CD4-positive, alpha-beta T cell (primary cell): Measurements from ENCODE around the gene NR3C1. TPM values are rescaled to one million over a fixed set of nuclear protein-coding genes. Genes with fewer than 3 reads are reported as not detected.

Experiments
- ATAC-seq: fragments of 200-7000 bp; cut with Tn5 transposase; one replicate; pipeline ENCODE4 v1.10.0; 2022; ENCODE audit warnings: mild to moderate bottlenecking; ENCODE audit not compliant: poor library complexity
- CTCF ChIA-PET: fragments of 350-600 bp; sonication (Branson Sonifier 250); formaldehyde crosslinking; loops from one replicate; lab custom pipeline; 2021; ENCODE audit warnings: antibody characterized with exemption, inconsistent platforms; lab: Charles Lee
- POLR2A ChIA-PET: fragments of 350-600 bp; sonication (Branson Sonifier 250); formaldehyde crosslinking; loops from one replicate; lab custom pipeline; 2021; ENCODE audit warnings: antibody characterized with exemption, inconsistent platforms; lab: Charles Lee
- DNase-seq, 14 experiments: peaks; one replicate each; pipeline ENCODE4 v3.0.0-alpha.2; 2013 to 2020; ENCODE audit warnings: mixed read lengths in 2 of 14
- H3K27ac ChIP-seq, 2 donors: one replicate each; pipeline versions ENCODE4 v1.5.1 to v1.7.0; 2013; ENCODE audit warnings: low read length in 2 of 2, low read depth in 1 of 2, mild to moderate bottlenecking in 1 of 2
- H3K27me3 ChIP-seq, 2 experiments: 1 replicate in 1 of 2; 2 replicates in 1 of 2; pipeline versions ENCODE4 v1.6.1 to v1.7.0; 2013; ENCODE audit warnings: low read length in 2 of 2, control low read depth in 1 of 2, mild to moderate bottlenecking in 1 of 2, moderate library complexity in 1 of 2; ENCODE audit not compliant: insufficient read depth in 2 of 2, control insufficient read depth in 1 of 2
- H3K36me3 ChIP-seq: one replicate; pipeline ENCODE4 v1.6.1; 2013; ENCODE audit warnings: low read length, control low read depth; ENCODE audit not compliant: insufficient read depth
- H3K4me1 ChIP-seq: one replicate; pipeline ENCODE4 v1.6.1; 2013; ENCODE audit warnings: low read length, control low read depth; ENCODE audit not compliant: insufficient read depth
- H3K4me3 ChIP-seq: one replicate; pipeline ENCODE4 v1.5.1; 2013; ENCODE audit warnings: mild to moderate bottlenecking, low read length, moderate library complexity
- H3K9me3 ChIP-seq, 2 experiments: 1 replicate in 1 of 2; 2 replicates in 1 of 2; pipeline versions ENCODE4 v1.6.1 to v1.7.0; 2013; ENCODE audit warnings: low read length in 2 of 2, mild to moderate bottlenecking in 2 of 2, control low read depth in 1 of 2, moderate library complexity in 1 of 2; ENCODE audit not compliant: control insufficient read depth in 1 of 2, insufficient read depth in 1 of 2
- H3K27ac Mint-ChIP-seq: one replicate; pipeline ENCODE4 v1.8.0; 2020; ENCODE audit warnings: mixed read lengths
- H3K27me3 Mint-ChIP-seq: one replicate; pipeline ENCODE4 v1.8.0; 2021; ENCODE audit warnings: mixed read lengths
- H3K36me3 Mint-ChIP-seq: one replicate; pipeline ENCODE4 v1.8.0; 2021; ENCODE audit warnings: low read depth, mixed read lengths
- H3K4me1 Mint-ChIP-seq: one replicate; pipeline ENCODE4 v1.8.0; 2021; ENCODE audit warnings: low read depth, mixed read lengths
- H3K4me3 Mint-ChIP-seq: one replicate; pipeline ENCODE4 v1.8.0; 2020; ENCODE audit warnings: mild to moderate bottlenecking, mixed read lengths
- H3K9me3 Mint-ChIP-seq: one replicate; pipeline ENCODE4 v1.8.0; 2020; ENCODE audit warnings: mixed read lengths
- CTCF ChIP-seq: fragments of 200-600 bp; IDR thresholded peaks from one replicate; pipeline ENCODE4 v1.8.0; 2022; ENCODE audit warnings: antibody characterized with exemption, mild to moderate bottlenecking
- intact Hi-C, 2 experiments: fragments of 100-400 bp; cut with DNase I in 1 of 2; cut with micrococcal nuclease in 1 of 2; formaldehyde crosslinking; loops; one replicate each; pipeline versions ENCODE4 v1.15.1 to v1.9.0; 2023 to 2025; cut with DNase I, micrococcal nuclease
- total RNA-seq, 174 experiments: library from RNA in 2 of 174; stranded (reverse) in 2 of 174; gene quantifications; one replicate each; pipeline ENCODE4 v1.2.3 and lab custom pipeline; 2021 to 2026

Gene NR3C1
- total RNA-seq, 2 experiments from 2014 or later = 168 to 191 TPM

GRCh38 chr5:143258559-143259253, 144.8 kb downstream of the NR3C1 start:
- Histone ChIP-seq H3K4me3 (no peak overlapping the region), H3K27me3 (no peaks in the 10 kb centered on the region), H3K4me1 (no peaks in the 10 kb centered on the region), H3K9me3 (no peaks in the 10 kb centered on the region), H3K27ac (no peak overlapping the region), H3K36me3 (no peaks in the 10 kb centered on the region)
- intact Hi-C loops = no loop called here
- ChIA-PET CTCF (interaction anchor here (0.9 kb wide), 1 partner anchor 23 kb away, joined by 3 read pairs; no protein-coding TSS in a partner anchor), POLR2A (no interaction called here)
- no peaks in the 10 kb centered on the region for H3K9me3 Mint-ChIP-seq
- no peaks in the 10 kb centered on the region for H3K27me3 Mint-ChIP-seq
- H3K4me1 Mint-ChIP-seq = no peaks in the 10 kb centered on the region
- ATAC-seq = no peak
- H3K27ac Mint-ChIP-seq = no peak overlapping the region
- DNase-seq = no peak
- no peak overlapping the region for H3K4me3 Mint-ChIP-seq
- no peaks in the 10 kb centered on the region for H3K36me3 Mint-ChIP-seq
- no peak for TF ChIP-seq CTCF

GRCh38 chr5:143254819-143255218, 148.7 kb downstream of the NR3C1 start:
- no peak overlapping the region for H3K4me3 Mint-ChIP-seq
- Histone ChIP-seq H3K36me3 (no peaks in the 10 kb centered on the region), H3K4me3 (no peak overlapping the region), H3K9me3 (no peaks in the 10 kb centered on the region), H3K27me3 (no peaks in the 10 kb centered on the region), H3K4me1 (no peaks in the 10 kb centered on the region), H3K27ac (no peak overlapping the region)
- CTCF ChIA-PET = no interaction called here
- POLR2A ChIA-PET = no interaction called here
- no peaks in the 10 kb centered on the region for H3K36me3 Mint-ChIP-seq
- no peak for DNase-seq
- H3K4me1 Mint-ChIP-seq = no peaks in the 10 kb centered on the region
- intact Hi-C loops = no loop called here
- no peak for TF ChIP-seq CTCF
- H3K9me3 Mint-ChIP-seq = no peaks in the 10 kb centered on the region
- ATAC-seq = no peak
- no peak overlapping the region for H3K27ac Mint-ChIP-seq
- H3K27me3 Mint-ChIP-seq = no peaks in the 10 kb centered on the region

GRCh38 chr5:143251946-143252345, 151.5 kb downstream of the NR3C1 start:
- H3K4me3 ChIP-seq = no peak overlapping the region
- Mint-ChIP-seq H3K27me3 (no peaks in the 10 kb centered on the region), H3K36me3 (no peaks in the 10 kb centered on the region), H3K27ac (no peak overlapping the region), H3K4me3 (no peak overlapping the region), H3K4me1 (no peaks in the 10 kb centered on the region), H3K9me3 (no peaks in the 10 kb centered on the region)
- POLR2A ChIA-PET = no interaction called here
- CTCF ChIA-PET = no interaction called here
- no peaks in the 10 kb centered on the region for H3K27me3 ChIP-seq
- H3K36me3 ChIP-seq = no peaks in the 10 kb centered on the region
- no peak for TF ChIP-seq CTCF
- H3K27ac ChIP-seq = no peak overlapping the region
- no peak for ATAC-seq
- intact Hi-C loops = no loop called here
- no peaks in the 10 kb centered on the region for H3K9me3 ChIP-seq
- no peak for DNase-seq
- no peaks in the 10 kb centered on the region for H3K4me1 ChIP-seq
